Heart left ventricle (tissue), 13 donors: ENCODE measurements around the gene UBE2Q2.

ENCODE experiments used
- CTCF ChIP-seq, 12 donors: fragments of 200-600 bp; sonication (generic) in 4 of 12; IDR thresholded peaks; one replicate each; pipeline versions ENCODE4 v1.5.0 to v1.8.0; 2018 to 2022; ENCODE audit warnings: antibody characterized with exemption in 12 of 12, mild to moderate bottlenecking in 5 of 12
- POLR2A ChIP-seq, 2 donors: fragments of 450-650 bp; IDR thresholded peaks; one replicate each; pipeline ENCODE4 v1.6.1; 2017; ENCODE audit warnings: antibody characterized with exemption in 2 of 2, mild to moderate bottlenecking in 2 of 2, moderate library complexity in 2 of 2
- donor health status: ischemic (EF 13 %, LVEDD 7.1; RV severe dilation, severe dysfunction).
- donor health status: DM: no; HTN: yes; CAD: no.
- donor health status: DM: no; HTN: no; CAD: no.
- donor health status: ischemic (EF 25% LVEDD 6.9; RV normal size, moderate dysfunction).
- donor health status: ischemic (EF 25% LVEDD 5.7; RV mildly dilated, moderate dysfunction).
- donor health status: ischemic (EF 35%, LVEDD 5.7; RV mildly dilated, moderate dysfunction).
- donor health status: nonischemic (EF 11% LVEDD 7.7; RV severe dilation, severe dysfunction).
- donor health status: DM: yes; HTN: yes; CAD: no.
- donor health status: PGD.
- donor health status: ischemic (EF 29% LVEDD 5.4; RV normal size, mild dysfunction).
- donor health status: nonischemic (EF 23%, LVEDD 6.1; RV moderate dilation, normal function).

GRCh38 chr15:75862796-75863195 lies 19.5 kb downstream of the UBE2Q2 start:
- TF ChIP-seq POLR2A (IDR thresholded peaks at IDR 0.05) (no peak), CTCF (IDR thresholded peaks at IDR 0.05) (no peak)
